H9 (cell line): ENCODE measurements around the gene FAR1. TPM values are rescaled to one million over a fixed set of nuclear protein-coding genes. Genes with fewer than 3 reads are reported as not detected.
A peak's percentile ranks its signal among the peaks of the same experiment; 100 is the strongest.

Experiments used
- DNase-seq: peaks from one replicate; pipeline ENCODE4 v3.0.0-alpha.2; 2017
- H2AFZ ChIP-seq: one replicate; pipeline ENCODE4 v1.6.1; 2013; ENCODE audit warnings: mild to moderate bottlenecking, low read length, control low read depth, moderate library complexity
- H2AK5ac ChIP-seq: 2 replicates; pipeline ENCODE4 v1.6.1; 2013; ENCODE audit warnings: low read length, control low read depth, mixed read lengths; ENCODE audit not compliant: insufficient read length
- H2BK120ac ChIP-seq: one replicate; pipeline ENCODE4 v1.6.1; 2013; ENCODE audit warnings: low read depth, mild to moderate bottlenecking, low read length, control low read depth, inconsistent platforms; ENCODE audit not compliant: poor library complexity, severe bottlenecking
- H2BK12ac ChIP-seq: 2 replicates; pipeline ENCODE4 v1.6.1; 2013; ENCODE audit warnings: low read length, control low read depth, mixed read lengths, low read depth; ENCODE audit not compliant: insufficient read length
- H2BK15ac ChIP-seq: 2 replicates; pipeline ENCODE4 v1.6.1; 2013; ENCODE audit warnings: low read depth, low read length, control low read depth
- H2BK20ac ChIP-seq: one replicate; pipeline ENCODE4 v1.6.1; 2013; ENCODE audit warnings: low read depth, mild to moderate bottlenecking, low read length, control low read depth, inconsistent platforms; ENCODE audit not compliant: poor library complexity, severe bottlenecking
- H2BK5ac ChIP-seq: 2 replicates; pipeline ENCODE4 v1.6.1; 2013; ENCODE audit warnings: low read length, control low read depth, mixed read lengths; ENCODE audit not compliant: insufficient read length
- H3K14ac ChIP-seq: 2 replicates; pipeline ENCODE4 v1.6.1; 2013; ENCODE audit warnings: low read length, control low read depth; ENCODE audit not compliant: insufficient read depth
- H3K18ac ChIP-seq: 2 replicates; pipeline ENCODE4 v1.6.1; 2013; ENCODE audit warnings: low read depth, mild to moderate bottlenecking, mixed read lengths, low read length, control low read depth; ENCODE audit not compliant: insufficient read length
- H3K23ac ChIP-seq: 2 replicates; pipeline ENCODE4 v1.6.1; 2013; ENCODE audit warnings: low read length, control low read depth, mixed read lengths, low read depth; ENCODE audit not compliant: insufficient read length
- H3K23me2 ChIP-seq: 2 replicates; pipeline ENCODE4 v1.6.1; 2013; ENCODE audit warnings: low read depth, mild to moderate bottlenecking, mixed read lengths, low read length, control low read depth; ENCODE audit not compliant: insufficient read length, poor library complexity, severe bottlenecking
- H3K27ac ChIP-seq: 2 replicates; pipeline ENCODE4 v1.5.1; 2013; ENCODE audit warnings: low read length, control low read depth, mixed read lengths, low read depth; ENCODE audit not compliant: insufficient read length
- H3K27me3 ChIP-seq: 2 replicates; pipeline ENCODE4 v1.6.1; 2013; ENCODE audit warnings: low read length, control low read depth, inconsistent platforms; ENCODE audit not compliant: insufficient read depth
- H3K4ac ChIP-seq: 2 replicates; pipeline ENCODE4 v1.6.1; 2013; ENCODE audit warnings: low read depth, mild to moderate bottlenecking, control low read depth, inconsistent platforms, low read length, moderate library complexity
- H3K4me1 ChIP-seq: 2 replicates; pipeline ENCODE4 v1.6.1; 2013; ENCODE audit warnings: low read length, control low read depth, inconsistent platforms; ENCODE audit not compliant: insufficient read depth
- H3K4me2 ChIP-seq: 2 replicates; pipeline ENCODE4 v1.6.1; 2013; ENCODE audit warnings: low read length, control low read depth, mixed read lengths; ENCODE audit not compliant: insufficient read length, insufficient read depth
- H3K56ac ChIP-seq: 2 replicates; pipeline ENCODE4 v1.6.1; 2013; ENCODE audit warnings: low read depth, mild to moderate bottlenecking, mixed read lengths, low read length, control low read depth; ENCODE audit not compliant: insufficient read length
- H3K79me1 ChIP-seq: 2 replicates; pipeline ENCODE4 v1.6.1; 2013; ENCODE audit warnings: low read depth, mild to moderate bottlenecking, moderate library complexity, low read length, control low read depth, inconsistent platforms; ENCODE audit not compliant: insufficient read depth, poor library complexity, severe bottlenecking
- H3K79me2 ChIP-seq: 2 replicates; pipeline ENCODE4 v1.6.1; 2013; ENCODE audit warnings: low read length, control low read depth, inconsistent platforms; ENCODE audit not compliant: insufficient read depth
- H3K9ac ChIP-seq: 2 replicates; pipeline ENCODE4 v1.6.1; 2013; ENCODE audit warnings: low read length, control low read depth, mixed read lengths; ENCODE audit not compliant: insufficient read length; ENCODE audit errors: extremely low read depth
- H3K9me3 ChIP-seq: one replicate; pipeline ENCODE4 v1.6.1; 2013; ENCODE audit warnings: low read depth, low read length, inconsistent platforms; ENCODE audit not compliant: control insufficient read depth
- H3T11ph ChIP-seq: one replicate; pipeline ENCODE4 v1.6.1; 2013; ENCODE audit warnings: mild to moderate bottlenecking, low read length, control low read depth, inconsistent platforms
- H4K20me1 ChIP-seq: one replicate; pipeline ENCODE4 v1.6.1; 2013; ENCODE audit not compliant: control insufficient read depth, insufficient read length, insufficient read depth
- H4K5ac ChIP-seq: 2 replicates; pipeline ENCODE4 v1.6.1; 2013; ENCODE audit warnings: low read depth, mild to moderate bottlenecking, mixed read lengths, low read length, control low read depth; ENCODE audit not compliant: insufficient read length
- H4K8ac ChIP-seq: replicated peaks from 2 replicates; pipeline ENCODE4 v1.6.1; 2013; ENCODE audit warnings: low read length, control low read depth, mixed read lengths, low read depth; ENCODE audit not compliant: insufficient read length
- H4K91ac ChIP-seq: 2 replicates; pipeline ENCODE4 v1.6.1; 2013; ENCODE audit warnings: low read depth, mild to moderate bottlenecking, moderate library complexity, mixed read lengths, low read length, control low read depth; ENCODE audit not compliant: insufficient read length
- H3K27ac Mint-ChIP-seq, 3 experiments: 2 replicates in 2 of 3; 3 replicates in 1 of 3; pipeline ENCODE4 v1.8.0; 2020 to 2021; ENCODE audit warnings: mixed read lengths in 3 of 3, mild to moderate bottlenecking in 1 of 3, moderate library complexity in 1 of 3
- H3K27me3 Mint-ChIP-seq: 2 replicates; pipeline ENCODE4 v1.8.0; 2021; ENCODE audit warnings: low read depth, mild to moderate bottlenecking, moderate library complexity, mixed read lengths
- H3K36me3 Mint-ChIP-seq, 3 experiments: 2 replicates in 2 of 3; 3 replicates in 1 of 3; pipeline ENCODE4 v1.8.0; 2020 to 2021; ENCODE audit warnings: low read depth in 3 of 3, mixed read lengths in 3 of 3; ENCODE audit not compliant: insufficient read depth in 1 of 3
- H3K4me1 Mint-ChIP-seq, 2 experiments: 2 replicates each; pipeline ENCODE4 v1.8.0; 2020; ENCODE audit warnings: mixed read lengths in 2 of 2
- H3K4me3 Mint-ChIP-seq, 2 experiments: 2 replicates in 1 of 2; 3 replicates in 1 of 2; pipeline ENCODE4 v1.8.0; 2020 to 2021; ENCODE audit warnings: mild to moderate bottlenecking in 2 of 2, mixed read lengths in 2 of 2, moderate library complexity in 1 of 2
- H3K9me3 Mint-ChIP-seq, 2 experiments: 2 replicates in 1 of 2; 3 replicates in 1 of 2; pipeline ENCODE4 v1.8.0; 2020; ENCODE audit warnings: mild to moderate bottlenecking in 2 of 2, mixed read lengths in 2 of 2, moderate library complexity in 1 of 2
- whole genome bisulfite sequencing: extraction: QIAGEN DNeasy Blood & Tissue Kit; methylation state at CpG from one replicate; pipeline ENCODE4 v1.1.7; 2013; ENCODE audit warnings: missing lambda C conversion rate, low lambda C conversion rate, mixed read lengths; ENCODE audit not compliant: insufficient read length; ENCODE audit errors: extremely low coverage; 5-methylcytosine and 5-hydroxymethylcytosine counted together
- total RNA-seq: library from RNA; stranded (reverse); gene quantifications from 2 replicates; pipeline ENCODE4 v1.2.1, GENCODE V29; 2021
- TF ChIP-seq, protein P1 (sequence below): fragments of 200-600 bp; sonication (generic); conservative IDR thresholded peaks from 3 replicates; pipeline ENCODE4 v1.8.0; 2021; ENCODE audit warnings: antibody characterized with exemption, mild to moderate bottlenecking

FAR1 gene
- total RNA-seq, 1 experiment from 2014 or later, result 72.5 TPM

DNA sequence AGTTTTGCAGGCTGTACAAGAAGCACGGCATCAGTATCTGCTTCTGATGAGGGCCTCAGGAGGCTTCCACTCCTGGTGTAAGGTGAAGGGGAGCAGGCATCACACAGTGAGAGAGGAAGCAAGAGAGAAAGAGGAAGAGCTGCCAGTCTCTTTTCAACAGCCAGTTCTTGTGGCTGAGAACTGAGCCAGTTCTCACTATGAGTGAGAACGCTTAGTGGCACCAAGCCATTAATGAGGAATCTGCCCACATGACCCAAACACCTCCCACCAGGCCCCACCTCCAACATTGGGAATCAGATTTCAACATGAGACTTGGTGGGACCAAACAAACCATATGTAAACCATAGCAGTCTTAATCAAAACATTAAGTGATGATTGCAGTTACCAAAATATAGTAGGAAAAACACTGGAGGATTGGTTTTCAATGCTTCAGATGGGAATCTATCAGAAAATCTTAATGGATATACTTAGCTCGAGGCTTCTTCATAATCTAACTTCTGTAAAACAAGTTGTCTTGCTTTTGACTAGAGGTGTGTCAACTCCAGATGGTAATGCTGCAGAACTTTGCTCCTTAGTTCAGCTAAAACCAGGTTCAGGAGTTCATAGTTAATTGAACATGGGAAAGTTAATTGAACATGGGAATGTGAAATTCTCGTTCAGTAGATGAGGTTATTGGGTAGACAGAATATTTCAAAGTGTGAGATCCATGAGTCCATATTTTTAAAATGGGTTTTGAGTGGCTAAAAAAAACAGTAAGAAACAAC lies 12.2 kb downstream of the FAR1 start:
- Histone ChIP-seq H3K4ac (no peak overlapping the region), H2BK20ac (no peak overlapping the region), H2AK5ac (no peak overlapping the region), H3K18ac (no peak overlapping the region), H4K91ac (no peak overlapping the region), H3K4me1 (peaks cover 10% of the 10 kb centered on the region; the same call in 1 of the 2 replicates), H3K9me3 (no peaks in the 10 kb centered on the region), H4K8ac (no peak overlapping the region), H2AFZ (no peak overlapping the region), H3K79me1 (peaks cover 3% of the 10 kb centered on the region), H4K5ac (no peak overlapping the region), H3K79me2 (peaks cover 33% of the 10 kb centered on the region; the same call in 1 of the 2 replicates), H3K23me2 (no peaks in the 10 kb centered on the region), H3K27me3 (no peaks in the 10 kb centered on the region), H2BK120ac (no peak overlapping the region), H3K56ac (no peak overlapping the region), H3K23ac (no peak overlapping the region), H2BK5ac (no peak overlapping the region), H3K14ac (no peak overlapping the region), H2BK12ac (no peak overlapping the region), H2BK15ac (no peak overlapping the region), H3T11ph (no peak overlapping the region), H3K9ac (no peak overlapping the region), H4K20me1 (no peaks in the 10 kb centered on the region), H3K4me2 (no peak overlapping the region), H3K27ac (no peak overlapping the region)
- no peak overlapping the region for H3K4me3 Mint-ChIP-seq
- H3K4me1 Mint-ChIP-seq, result peaks cover 58 to 63% of the 10 kb centered on the region in 2 experiments
- H3K36me3 Mint-ChIP-seq, result peaks cover 0 to 3% (median 3%) of the 10 kb centered on the region in 3 experiments; a peak in 1 of 7 replicates
- no peaks in the 10 kb centered on the region for H3K9me3 Mint-ChIP-seq
- peak overlapping the region in 2 of 3 experiments; percentile 6 to 83; a peak in 5 of 7 replicates for H3K27ac Mint-ChIP-seq
- no CpG with 5 or more reads among the region's 4 CpGs for WGBS
- TF ChIP-seq, protein P1, sequence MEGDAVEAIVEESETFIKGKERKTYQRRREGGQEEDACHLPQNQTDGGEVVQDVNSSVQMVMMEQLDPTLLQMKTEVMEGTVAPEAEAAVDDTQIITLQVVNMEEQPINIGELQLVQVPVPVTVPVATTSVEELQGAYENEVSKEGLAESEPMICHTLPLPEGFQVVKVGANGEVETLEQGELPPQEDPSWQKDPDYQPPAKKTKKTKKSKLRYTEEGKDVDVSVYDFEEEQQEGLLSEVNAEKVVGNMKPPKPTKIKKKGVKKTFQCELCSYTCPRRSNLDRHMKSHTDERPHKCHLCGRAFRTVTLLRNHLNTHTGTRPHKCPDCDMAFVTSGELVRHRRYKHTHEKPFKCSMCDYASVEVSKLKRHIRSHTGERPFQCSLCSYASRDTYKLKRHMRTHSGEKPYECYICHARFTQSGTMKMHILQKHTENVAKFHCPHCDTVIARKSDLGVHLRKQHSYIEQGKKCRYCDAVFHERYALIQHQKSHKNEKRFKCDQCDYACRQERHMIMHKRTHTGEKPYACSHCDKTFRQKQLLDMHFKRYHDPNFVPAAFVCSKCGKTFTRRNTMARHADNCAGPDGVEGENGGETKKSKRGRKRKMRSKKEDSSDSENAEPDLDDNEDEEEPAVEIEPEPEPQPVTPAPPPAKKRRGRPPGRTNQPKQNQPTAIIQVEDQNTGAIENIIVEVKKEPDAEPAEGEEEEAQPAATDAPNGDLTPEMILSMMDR, result no peak
- H3K27me3 Mint-ChIP-seq, result no peaks in the 10 kb centered on the region
- no peak for DNase-seq
